HG02970 (cell line): ENCODE data around the gene PRF1.

Source experiments
- ATAC-seq: cut with Tn5 transposase; IDR thresholded peaks from one replicate; pipeline ENCODE4 v1.9.1; 2021; ENCODE audit warnings: mild to moderate bottlenecking, moderate library complexity, moderate number of reproducible peaks; ENCODE audit not compliant: unreplicated experiment, low FRiP score

PRF1 gene

GRCh38 chr10:70563230-70563629 lies 39.3 kb downstream of the PRF1 start:
- ATAC-seq = no peak

- no peak for ATAC-seq
Observed at GRCh38 chr10:70562036-70562755, 40.3 kb downstream of the PRF1 start.

GRCh38 chr10:70561558-70561957 lies 41.0 kb downstream of the PRF1 start:
- no peak for ATAC-seq

DNA sequence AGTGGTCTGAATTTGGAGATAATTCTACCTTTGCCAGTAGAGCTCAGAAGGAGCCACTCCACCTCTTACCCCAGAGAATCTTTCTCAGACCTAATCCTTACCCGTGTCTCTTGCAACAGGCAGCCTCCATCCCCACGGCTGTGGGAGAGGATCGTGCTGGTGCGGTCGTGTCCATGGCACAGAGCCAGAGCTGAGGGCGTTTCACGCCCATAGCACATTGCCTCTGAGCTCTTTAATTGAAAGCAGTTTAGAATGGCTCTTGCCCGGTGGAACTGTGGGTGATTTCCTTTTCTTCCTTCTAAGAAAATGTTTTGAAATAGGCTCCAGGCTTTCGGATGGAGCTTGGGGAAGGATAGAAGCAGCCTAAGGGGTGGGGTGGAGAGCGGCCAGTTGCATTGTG lies 41.5 kb downstream of the PRF1 start:
- ATAC-seq = no peak

DNA sequence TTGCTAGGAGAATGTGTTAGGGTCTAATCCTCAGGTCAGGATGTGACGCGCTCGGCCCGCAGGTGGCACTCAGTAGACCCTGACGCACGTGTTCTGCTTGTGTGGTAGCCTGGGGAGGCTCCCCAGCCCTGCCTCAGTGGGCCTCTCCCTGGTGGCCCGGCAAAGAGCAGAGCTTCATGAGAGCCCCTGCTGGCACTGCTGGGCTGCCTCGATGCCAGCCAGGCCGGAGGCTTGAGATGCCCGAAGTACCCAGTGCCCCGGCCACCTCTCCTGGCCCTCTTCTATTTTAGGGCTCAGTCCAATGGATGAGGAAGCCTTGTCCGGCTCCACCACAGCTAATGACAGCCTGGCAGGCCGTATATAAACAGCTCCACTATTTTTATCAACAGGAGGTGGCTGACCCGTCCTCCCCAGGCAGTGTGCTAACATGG lies 42.0 kb downstream of the PRF1 start:
- ATAC-seq = no peak

- ATAC-seq = no peak
Observed at GRCh38 chr10:70559861-70560260, 42.7 kb downstream of the PRF1 start.

GRCh38 chr10:70558871-70559810 lies 43.4 kb downstream of the PRF1 start:
- no peak for ATAC-seq

DNA sequence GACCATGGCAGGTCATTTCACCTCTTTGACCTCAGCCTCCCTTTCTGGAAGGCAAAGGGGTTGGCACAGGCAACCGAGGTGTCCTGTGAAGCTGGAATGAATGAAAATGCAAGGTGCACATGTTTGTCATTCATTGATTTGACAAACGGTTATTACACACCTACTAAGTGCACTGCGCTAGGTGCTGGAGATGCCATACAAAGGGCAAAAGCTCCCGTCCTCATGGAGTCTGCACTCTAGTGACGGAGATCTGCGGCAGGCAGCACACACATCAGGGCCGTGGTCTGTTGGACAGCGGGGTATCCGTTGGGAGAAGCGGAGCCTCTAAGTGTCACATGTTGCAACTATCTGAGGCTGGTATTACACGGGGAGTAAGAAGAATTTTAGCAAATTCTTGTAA lies 44.2 kb downstream of the PRF1 start:
- no peak for ATAC-seq

- no peak for ATAC-seq
Observed at GRCh38 chr10:70557876-70558275, 44.7 kb downstream of the PRF1 start.

- no peak for ATAC-seq
Observed at GRCh38 chr10:70557086-70557845, 45.3 kb downstream of the PRF1 start.

GRCh38 chr10:70555371-70555770 lies 47.2 kb downstream of the PRF1 start:
- no peak for ATAC-seq

- no peak for ATAC-seq
Observed at GRCh38 chr10:70552586-70552985, 50.0 kb downstream of the PRF1 start.

DNA sequence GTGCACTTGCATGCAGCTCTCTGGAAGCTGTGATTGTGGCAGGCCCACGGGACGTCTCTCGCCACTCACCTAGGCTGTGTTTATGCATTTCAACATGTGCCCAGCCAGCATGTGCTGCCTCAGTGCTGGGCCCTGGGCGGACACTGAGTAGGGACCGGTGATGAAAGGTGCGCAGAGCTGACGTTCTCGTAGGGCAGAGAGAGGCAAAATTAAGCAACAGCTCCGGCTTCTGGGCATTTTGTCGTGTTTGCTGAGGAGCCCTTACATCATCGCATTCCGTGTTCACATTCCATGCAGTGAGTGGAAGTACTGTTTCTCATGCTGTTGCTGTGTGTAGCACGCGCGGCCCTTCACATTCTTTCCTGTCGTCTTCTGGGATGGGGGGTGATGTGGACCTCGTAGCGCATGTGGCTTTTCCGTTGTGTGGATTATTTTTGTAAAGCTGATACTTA lies 50.5 kb downstream of the PRF1 start:
- ATAC-seq = no peak

GRCh38 chr10:70551466-70551865 lies 51.1 kb downstream of the PRF1 start:
- ATAC-seq = no peak

DNA sequence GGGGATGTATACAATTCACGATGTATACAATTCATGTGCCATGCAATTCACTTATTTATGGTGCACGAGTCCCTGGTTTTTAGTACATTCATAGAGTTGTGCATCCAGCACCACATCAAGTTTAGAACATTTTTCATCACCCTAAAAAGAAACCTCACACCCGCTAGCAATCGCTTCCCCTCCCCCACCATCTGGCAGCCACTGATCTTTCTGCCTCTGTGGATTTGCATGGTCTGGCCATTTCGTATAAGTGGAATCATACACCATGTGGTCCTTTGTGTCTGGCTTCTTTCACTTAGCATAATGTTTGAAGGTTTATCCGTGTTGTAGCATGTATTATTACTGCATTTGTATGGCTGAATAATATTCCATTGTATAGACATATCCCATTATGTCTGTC lies 52.1 kb downstream of the PRF1 start:
- no peak for ATAC-seq

DNA sequence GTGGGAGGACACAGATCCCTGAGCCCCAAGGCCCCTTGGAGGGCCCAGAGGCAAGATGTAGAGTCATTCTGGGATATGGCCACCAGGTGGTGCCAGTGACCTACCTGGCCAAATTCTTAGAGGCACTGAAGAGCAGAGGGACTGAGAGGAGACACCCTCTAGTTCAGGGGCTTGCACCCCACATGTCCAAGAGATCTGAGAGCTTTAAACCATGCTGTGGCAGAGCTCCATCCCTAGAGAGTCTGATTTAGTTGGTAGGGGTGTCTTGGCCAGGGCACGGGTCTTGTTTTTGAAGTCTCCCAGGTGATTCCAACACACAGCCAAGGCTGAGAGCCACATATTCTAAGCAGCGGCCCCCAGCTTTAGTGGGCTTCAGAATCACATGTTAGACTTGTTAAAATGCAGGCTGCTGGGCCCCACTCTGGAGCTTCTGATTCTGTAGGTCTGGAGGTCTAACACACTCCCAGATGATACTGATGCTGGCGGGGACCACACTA lies 52.5 kb downstream of the PRF1 start:
- no peak for ATAC-seq

DNA sequence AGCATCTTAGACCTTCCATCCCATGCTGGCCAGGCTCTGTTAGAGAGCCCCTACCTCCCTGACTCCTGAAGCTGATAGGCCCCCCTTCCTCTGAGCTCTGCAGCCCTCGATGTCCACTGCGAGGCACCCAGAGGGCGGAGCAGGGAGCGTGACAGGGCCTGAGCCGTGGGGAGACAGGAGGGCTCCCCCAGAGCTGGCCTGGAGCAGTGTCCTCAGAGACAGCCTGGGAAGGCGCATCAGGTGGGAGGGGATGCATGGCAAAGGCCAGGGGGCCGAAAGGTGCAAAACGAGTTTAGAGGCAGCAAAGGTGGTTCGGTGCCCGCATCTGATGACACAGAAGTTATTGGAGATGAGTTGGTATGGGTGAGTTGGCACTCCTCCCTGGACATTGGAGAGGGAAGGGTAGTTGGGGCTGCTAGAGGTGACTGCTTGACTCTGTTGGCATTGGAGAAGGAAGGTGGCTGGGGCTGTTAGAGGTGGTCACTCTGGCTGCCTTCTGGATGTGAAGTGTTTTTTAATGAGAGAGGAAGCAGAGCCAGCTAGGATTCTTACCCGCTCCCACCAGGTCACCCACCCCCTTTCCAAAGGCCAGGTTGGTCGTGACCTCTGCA lies 53.1 kb downstream of the PRF1 start:
- no peak for ATAC-seq
